MM.1S (cell line): ENCODE measurements around the gene ODF2L.

Experiments used
- DNase-seq: peaks from one replicate; pipeline ENCODE4 v3.0.0-alpha.2; 2015
- H2AFZ ChIP-seq: fragments of 300-600 bp; sonication (generic); 2 replicates; pipeline ENCODE4 v1.6.0; 2016; ENCODE audit warnings: antibody characterized with exemption, low read length
- H3F3A ChIP-seq: fragments of 300-600 bp; sonication (generic); 2 replicates; pipeline ENCODE4 v1.6.1; 2016; ENCODE audit warnings: mild to moderate bottlenecking, antibody characterized with exemption, low read length, moderate library complexity, mixed read lengths; ENCODE audit not compliant: insufficient read depth
- H3K27ac ChIP-seq: fragments of 300-600 bp; sonication (generic); 2 replicates; pipeline ENCODE4 v1.5.1; 2016; ENCODE audit warnings: mild to moderate bottlenecking, low read length
- H3K27me3 ChIP-seq: fragments of 300-600 bp; sonication (generic); replicated peaks from 2 replicates; pipeline ENCODE4 v1.6.0; 2016; ENCODE audit warnings: low read length; ENCODE audit not compliant: insufficient read depth
- H3K36me3 ChIP-seq: fragments of 300-600 bp; sonication (generic); replicated peaks from 2 replicates; pipeline ENCODE4 v1.6.1; 2016; ENCODE audit warnings: mild to moderate bottlenecking, low read length, mixed read lengths; ENCODE audit not compliant: insufficient read depth
- H3K4me1 ChIP-seq: fragments of 300-600 bp; sonication (generic); 2 replicates; pipeline ENCODE4 v1.6.1; 2016; ENCODE audit warnings: low read length, mixed read lengths
- H3K4me2 ChIP-seq: fragments of 300-600 bp; sonication (generic); 2 replicates; pipeline ENCODE4 v1.6.0; 2016; ENCODE audit warnings: low read depth, low read length
- H3K4me3 ChIP-seq: fragments of 300-600 bp; sonication (generic); 2 replicates; pipeline ENCODE4 v1.5.1; 2016; ENCODE audit warnings: low read length, mixed read lengths
- H3K79me2 ChIP-seq: fragments of 300-600 bp; sonication (generic); 2 replicates; pipeline ENCODE4 v1.6.1; 2016; ENCODE audit warnings: mixed run types, low read length, mixed read lengths
- H3K9ac ChIP-seq: fragments of 300-600 bp; sonication (generic); 2 replicates; pipeline ENCODE4 v1.6.1; 2016; ENCODE audit warnings: low read length, mixed read lengths
- H3K9me2 ChIP-seq: fragments of 300-600 bp; sonication (generic); replicated peaks from 2 replicates; pipeline ENCODE4 v1.6.1; 2016; ENCODE audit warnings: mild to moderate bottlenecking, low read length, mixed read lengths; ENCODE audit not compliant: insufficient read depth
- H3K9me3 ChIP-seq: fragments of 300-600 bp; sonication (generic); replicated peaks from 2 replicates; pipeline ENCODE4 v1.6.1; 2016; ENCODE audit warnings: mild to moderate bottlenecking, low read length, mixed read lengths; ENCODE audit not compliant: insufficient read depth
- H4K20me1 ChIP-seq: fragments of 300-600 bp; sonication (generic); 2 replicates; pipeline ENCODE4 v1.6.1; 2016; ENCODE audit warnings: mild to moderate bottlenecking, low read length, moderate library complexity, mixed read lengths; ENCODE audit not compliant: insufficient read depth
- CTCF ChIP-seq: fragments of 300-600 bp; sonication (generic); IDR thresholded peaks from 2 replicates; pipeline ENCODE4 v1.5.1; 2016; ENCODE audit warnings: antibody characterized with exemption, low read length, mixed read lengths
- EZH2 ChIP-seq: fragments of 300-600 bp; sonication (generic); optimal IDR thresholded peaks from 2 replicates; pipeline ENCODE3; 2017; ENCODE audit warnings: low read depth, mild to moderate bottlenecking, antibody characterized with exemption, low read length, mixed read lengths
- EZH2phosphoT487 ChIP-seq: fragments of 300-600 bp; sonication (generic); IDR thresholded peaks from 2 replicates; pipeline ENCODE4 v1.6.1; 2018; ENCODE audit warnings: antibody characterized with exemption, low read length

Gene ODF2L

GRCh38 chr1:86429122-86429725, 33.1 kb upstream of the ODF2L start:
- H3K4me2 ChIP-seq: no peak overlapping the region

GRCh38 chr1:86423873-86424272, 27.8 kb upstream of the ODF2L start, which contains the start of gene CLCA2:
TSS of gene CLCA2 (plus strand) at chr1:86424171. CDS start at chr1:86424248, 77 bp downstream.
- H3K27me3 ChIP-seq: no peaks in the 10 kb centered on the region
- no peaks in the 10 kb centered on the region for H3K9me3 ChIP-seq
- H3K27ac ChIP-seq: no peak within 1 kb of the TSS
- no peak within 1 kb of the TSS for H2AFZ ChIP-seq
- no peak for DNase-seq
- no peaks in the 10 kb centered on the region for H3K9me2 ChIP-seq
- no peaks in the 10 kb centered on the region for H4K20me1 ChIP-seq
- H3K4me3 ChIP-seq: no peak within 1 kb of the TSS
- no peaks in the 10 kb centered on the region for H3K36me3 ChIP-seq
- TF ChIP-seq EZH2phosphoT487: no peak
- TF ChIP-seq CTCF: no peak
- no peak for TF ChIP-seq EZH2
- H3K4me1 ChIP-seq: no peaks in the 10 kb centered on the region
- no peak within 1 kb of the TSS for H3K9ac ChIP-seq
- no peak within 1 kb of the TSS for H3K4me2 ChIP-seq
- H3K79me2 ChIP-seq: no peaks in the 10 kb centered on the region
- no peaks in the 10 kb centered on the region for H3F3A ChIP-seq

More at GRCh38 chr1:86429122-86429725, 33.1 kb upstream of the ODF2L start:
- H3K9me2 ChIP-seq: no peaks in the 10 kb centered on the region
- H3K79me2 ChIP-seq: no peaks in the 10 kb centered on the region
- no peaks in the 10 kb centered on the region for H3K36me3 ChIP-seq
- no peak overlapping the region for H3K27ac ChIP-seq
- TF ChIP-seq EZH2: no peak
- no peak for TF ChIP-seq CTCF
- TF ChIP-seq EZH2phosphoT487: no peak
- no peaks in the 10 kb centered on the region for H3K4me1 ChIP-seq
- H3K4me3 ChIP-seq: no peak overlapping the region
- H3F3A ChIP-seq: no peaks in the 10 kb centered on the region
- no peaks in the 10 kb centered on the region for H4K20me1 ChIP-seq
- no peak overlapping the region for H3K9ac ChIP-seq
- no peak for DNase-seq
- no peak overlapping the region for H2AFZ ChIP-seq
- no peaks in the 10 kb centered on the region for H3K9me3 ChIP-seq
- no peaks in the 10 kb centered on the region for H3K27me3 ChIP-seq

GRCh38 chr1:86423473-86423872, 27.4 kb upstream of the ODF2L start:
- Histone ChIP-seq H3K36me3 (no peaks in the 10 kb centered on the region), H3K27ac (no peak overlapping the region), H3K9me2 (no peaks in the 10 kb centered on the region), H3K9me3 (no peaks in the 10 kb centered on the region), H3K4me1 (no peaks in the 10 kb centered on the region), H3K27me3 (no peaks in the 10 kb centered on the region), H4K20me1 (no peaks in the 10 kb centered on the region), H3K4me2 (no peak overlapping the region), H3K79me2 (no peaks in the 10 kb centered on the region), H2AFZ (no peak overlapping the region), H3F3A (no peaks in the 10 kb centered on the region), H3K9ac (no peak overlapping the region), H3K4me3 (no peak overlapping the region)
- TF ChIP-seq CTCF: no peak
- TF ChIP-seq EZH2: no peak
- TF ChIP-seq EZH2phosphoT487: no peak
- DNase-seq: no peak
